ENCODE data around the gene GPS1.

GPS1 gene

GRCh38 chr17:82024859-82025258, 26.8 kb upstream of the GPS1 start:
- TF ChIP-seq, protein P1, sequence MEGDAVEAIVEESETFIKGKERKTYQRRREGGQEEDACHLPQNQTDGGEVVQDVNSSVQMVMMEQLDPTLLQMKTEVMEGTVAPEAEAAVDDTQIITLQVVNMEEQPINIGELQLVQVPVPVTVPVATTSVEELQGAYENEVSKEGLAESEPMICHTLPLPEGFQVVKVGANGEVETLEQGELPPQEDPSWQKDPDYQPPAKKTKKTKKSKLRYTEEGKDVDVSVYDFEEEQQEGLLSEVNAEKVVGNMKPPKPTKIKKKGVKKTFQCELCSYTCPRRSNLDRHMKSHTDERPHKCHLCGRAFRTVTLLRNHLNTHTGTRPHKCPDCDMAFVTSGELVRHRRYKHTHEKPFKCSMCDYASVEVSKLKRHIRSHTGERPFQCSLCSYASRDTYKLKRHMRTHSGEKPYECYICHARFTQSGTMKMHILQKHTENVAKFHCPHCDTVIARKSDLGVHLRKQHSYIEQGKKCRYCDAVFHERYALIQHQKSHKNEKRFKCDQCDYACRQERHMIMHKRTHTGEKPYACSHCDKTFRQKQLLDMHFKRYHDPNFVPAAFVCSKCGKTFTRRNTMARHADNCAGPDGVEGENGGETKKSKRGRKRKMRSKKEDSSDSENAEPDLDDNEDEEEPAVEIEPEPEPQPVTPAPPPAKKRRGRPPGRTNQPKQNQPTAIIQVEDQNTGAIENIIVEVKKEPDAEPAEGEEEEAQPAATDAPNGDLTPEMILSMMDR (conservative IDR thresholded peaks at IDR 0.05), result no peak
- H3K27ac ChIP-seq, result no peak overlapping the region; the same call in 1 of the 2 replicates

DNA sequence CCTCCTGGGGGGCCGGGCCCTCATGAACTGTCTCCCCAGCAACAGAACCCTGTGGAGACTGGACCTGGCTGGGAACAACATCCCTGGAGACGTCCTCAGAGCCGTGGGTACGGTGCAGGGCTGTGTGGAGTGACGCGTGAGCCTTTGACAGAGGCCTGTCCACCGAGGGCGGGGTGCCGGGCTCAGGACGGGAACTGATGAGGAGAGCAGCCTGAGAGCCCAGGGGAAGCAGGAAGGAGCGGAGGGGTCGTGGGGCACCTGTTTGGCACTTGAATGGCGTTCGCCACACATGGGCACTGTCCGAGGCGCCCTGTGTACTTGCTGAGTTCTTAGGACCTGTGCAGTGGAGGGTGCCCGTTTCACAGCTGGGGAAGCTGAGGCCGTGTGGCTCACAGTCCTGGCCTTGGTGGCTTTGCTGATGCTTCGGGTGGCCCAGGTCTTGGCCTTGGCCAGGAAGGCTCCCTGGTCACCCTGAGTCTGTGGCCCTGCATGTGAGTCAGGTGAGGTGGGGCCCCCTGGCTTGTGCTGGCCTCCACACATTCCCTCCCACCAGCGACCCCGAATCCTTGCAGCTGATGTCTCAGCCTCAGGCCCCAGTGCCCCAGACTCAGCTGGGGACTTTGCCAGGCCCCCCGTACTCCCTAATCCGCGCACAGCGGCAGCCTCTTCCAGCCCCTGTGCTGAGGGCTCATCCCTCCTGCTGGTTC, 26.1 kb upstream of the GPS1 start:
- TF ChIP-seq, protein P1 (conservative IDR thresholded peaks at IDR 0.05), result no peak
- H3K27ac ChIP-seq, result no peak overlapping the region

DNA sequence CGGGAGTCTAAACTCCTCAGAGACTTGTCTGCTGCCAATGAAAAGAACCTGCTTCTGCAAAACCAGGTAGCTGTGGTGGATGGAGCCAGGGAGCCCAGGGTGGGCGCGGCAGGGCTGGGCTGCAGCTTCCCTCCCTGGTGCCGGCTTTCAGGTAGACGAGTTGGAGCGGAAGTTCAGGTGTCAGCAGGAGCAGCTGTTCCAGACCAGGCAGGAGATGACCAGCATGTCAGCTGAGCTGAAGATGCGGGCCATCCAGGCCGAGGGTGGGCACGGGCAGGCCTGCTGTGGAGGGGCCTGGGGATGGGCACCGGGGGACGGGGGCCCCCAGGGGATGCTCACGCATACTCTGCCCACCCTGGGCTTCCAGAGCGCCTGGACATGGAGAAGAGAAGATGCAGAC, 23.5 kb upstream of the GPS1 start:
- peak overlapping the region; percentile 98; the same call in 1 of the 2 replicates for H3K27ac ChIP-seq
- TF ChIP-seq, protein P1 (conservative IDR thresholded peaks at IDR 0.05), result no peak

- H3K27ac ChIP-seq, result peak overlapping the region; percentile 98
- TF ChIP-seq, protein P1 (conservative IDR thresholded peaks at IDR 0.05), result no peak
These were observed 22.7 kb upstream of the GPS1 start for GRCh38 chr17:82028966-82029365.

DNA sequence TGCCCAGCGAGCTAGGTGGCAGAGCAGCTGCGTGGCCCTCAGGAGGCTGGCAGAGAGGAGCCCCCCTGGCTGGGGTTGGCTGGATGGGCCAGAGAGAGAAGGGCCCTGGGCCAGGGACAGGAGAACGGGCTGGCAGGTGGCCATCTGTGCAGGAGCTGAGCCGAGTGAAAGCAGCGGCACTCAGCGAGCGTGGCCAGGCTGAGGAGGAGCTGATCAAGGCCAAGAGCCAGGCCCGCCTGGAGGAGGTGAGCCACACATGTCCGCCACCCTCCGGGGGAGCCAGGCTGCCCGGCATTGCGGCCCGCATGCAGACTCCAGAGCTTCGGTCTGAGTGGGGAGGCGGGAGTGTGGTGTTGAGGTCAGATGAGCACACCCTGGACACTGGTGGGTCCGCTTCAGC, 22.3 kb upstream of the GPS1 start:
- TF ChIP-seq, protein P1 (conservative IDR thresholded peaks at IDR 0.05), result no peak

GRCh38 chr17:82029990-82030469, 21.7 kb upstream of the GPS1 start:
- peak overlapping the region; percentile 98 for H3K27ac ChIP-seq
- TF ChIP-seq, protein P1 (conservative IDR thresholded peaks at IDR 0.05), result no peak

More for the DNA sequence above, 22.3 kb upstream of the GPS1 start:
- H3K27ac ChIP-seq, result peak overlapping the region; percentile 98

DNA sequence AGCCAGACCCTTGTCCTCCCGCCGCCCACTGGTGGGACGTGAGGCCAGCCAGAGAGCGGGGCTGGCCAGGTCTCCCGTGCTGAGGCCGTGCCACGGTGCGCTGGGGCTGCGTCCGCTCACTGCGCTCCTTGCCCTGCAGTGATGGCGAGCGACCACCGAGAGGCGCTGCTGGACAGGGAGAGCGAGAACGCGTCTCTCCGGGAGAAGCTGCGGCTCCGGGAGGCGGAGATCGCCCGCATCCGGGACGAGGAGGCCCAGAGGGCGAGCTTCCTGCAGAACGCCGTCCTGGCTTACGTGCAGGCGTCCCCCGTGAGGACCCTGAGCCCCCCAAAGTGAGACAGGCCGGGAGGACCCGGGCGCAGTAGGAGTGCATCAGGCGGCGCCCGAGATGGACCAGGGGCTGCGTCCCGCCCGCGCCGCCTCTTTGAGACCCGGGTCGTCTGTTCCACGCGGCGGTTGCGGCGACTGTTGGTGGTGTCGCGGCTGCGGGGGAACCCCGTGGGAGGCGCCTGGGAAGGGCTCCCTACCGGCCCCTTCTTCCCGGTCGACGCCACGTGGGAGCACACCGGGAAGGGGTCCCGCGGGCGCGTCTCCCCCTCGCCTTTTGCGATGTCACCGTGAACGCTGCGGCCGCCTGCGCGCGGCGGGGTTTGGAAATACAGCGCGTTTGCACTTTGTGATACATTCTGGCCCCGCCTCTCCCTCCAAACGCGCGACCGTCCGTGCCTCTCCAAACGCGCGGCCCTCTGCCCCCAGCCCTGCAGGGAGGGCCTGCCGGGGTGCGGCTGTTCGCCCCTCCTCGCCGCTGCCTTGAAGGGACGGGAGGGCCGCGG, 21.0 kb upstream of the GPS1 start:
- TF ChIP-seq, protein P1 (conservative IDR thresholded peaks at IDR 0.05), result peak; percentile 93
- H3K27ac ChIP-seq, result peak overlapping the region; percentile 98
